Lower lobe of right lung (tissue), 2 donors: ENCODE data around the gene SEC16B. TPM values are rescaled to one million over a fixed set of nuclear protein-coding genes. Genes with fewer than 3 reads are reported as not detected.

Experiments used
- ATAC-seq, 2 donors: fragments of 200-7000 bp; cut with Tn5 transposase; one replicate each; pipeline ENCODE4 v1.9.1; 2020 to 2022; ENCODE audit warnings: mild to moderate bottlenecking in 2 of 2, moderate library complexity in 2 of 2
- DNase-seq: peaks from one replicate; pipeline ENCODE4 v3.0.0-alpha.2; 2020
- H3K27ac ChIP-seq: fragments of 200-600 bp; one replicate; pipeline ENCODE4 v1.8.0; 2022
- H3K27me3 ChIP-seq: fragments of 200-600 bp; one replicate; pipeline ENCODE4 v1.8.0; 2022; ENCODE audit warnings: low read depth
- H3K36me3 ChIP-seq: fragments of 200-600 bp; one replicate; pipeline ENCODE4 v1.8.0; 2022; ENCODE audit warnings: mild to moderate bottlenecking
- H3K4me1 ChIP-seq: fragments of 200-600 bp; one replicate; pipeline ENCODE4 v1.8.0; 2022
- H3K4me3 ChIP-seq: fragments of 200-600 bp; one replicate; pipeline ENCODE4 v1.8.0; 2022; ENCODE audit warnings: mild to moderate bottlenecking
- H3K9me3 ChIP-seq: fragments of 200-600 bp; one replicate; pipeline ENCODE4 v1.8.0; 2022
- CTCF ChIP-seq: fragments of 200-600 bp; IDR thresholded peaks from one replicate; pipeline ENCODE4 v1.8.0; 2022; ENCODE audit warnings: antibody characterized with exemption, mild to moderate bottlenecking
- intact Hi-C: fragments of 100-400 bp; cut with DNase I; formaldehyde crosslinking; loops from one replicate; pipeline ENCODE4 v1.11.0; 2022
- total RNA-seq: library from RNA; stranded (reverse); fragmentation: NEBNext Ultra II Directional; extraction: Animal tissue kit (Norgen Biotek cat#: 25700); gene quantifications from one replicate; pipeline ENCODE4 v1.2.1, GENCODE V29; 2021
- donor health status: DM: no; HTN: yes; CAD: no; lungs with severe emphysema.

SEC16B gene
- total RNA-seq, 1 donor from 2014 or later: 1.9 TPM

- ATAC-seq: no peak
- Histone ChIP-seq H3K27me3 (no peaks in the 10 kb centered on the region), H3K27ac (no peak overlapping the region), H3K9me3 (no peaks in the 10 kb centered on the region), H3K4me1 (no peaks in the 10 kb centered on the region), H3K4me3 (no peak overlapping the region), H3K36me3 (peaks cover 24% of the 10 kb centered on the region)
- intact Hi-C loops: no loop called here
- no peak for TF ChIP-seq CTCF
- no peak for DNase-seq
These were observed 3.7 kb downstream of the SEC16B start for GRCh38 chr1:177966199-177966598.

GRCh38 chr1:177965293-177965692 is 4.6 kb downstream of the SEC16B start:
- intact Hi-C loops: no loop called here
- no peak for ATAC-seq
- H3K4me3 ChIP-seq: no peak overlapping the region

GRCh38 chr1:177964336-177964735 is 5.5 kb downstream of the SEC16B start:
- intact Hi-C loops: no loop called here
- TF ChIP-seq CTCF: no peak
- Histone ChIP-seq H3K9me3 (no peaks in the 10 kb centered on the region), H3K4me1 (no peaks in the 10 kb centered on the region), H3K27ac (no peak overlapping the region), H3K36me3 (peaks cover 24% of the 10 kb centered on the region), H3K27me3 (no peaks in the 10 kb centered on the region), H3K4me3 (no peak overlapping the region)
- ATAC-seq: peak in 1 of 2 donors; percentile 34
- no peak for DNase-seq

More at GRCh38 chr1:177965293-177965692, 4.6 kb downstream of the SEC16B start:
- H3K36me3 ChIP-seq: peaks cover 24% of the 10 kb centered on the region
- no peak for TF ChIP-seq CTCF
- H3K27me3 ChIP-seq: no peaks in the 10 kb centered on the region
- no peak for DNase-seq
- H3K9me3 ChIP-seq: no peaks in the 10 kb centered on the region
- no peak overlapping the region for H3K27ac ChIP-seq
- no peaks in the 10 kb centered on the region for H3K4me1 ChIP-seq

GRCh38 chr1:177960939-177961622 is 8.8 kb downstream of the SEC16B start:
- intact Hi-C loops: no loop called here
- H3K36me3 ChIP-seq: peaks cover 15% of the 10 kb centered on the region
- no peak overlapping the region for H3K27ac ChIP-seq
- no peaks in the 10 kb centered on the region for H3K9me3 ChIP-seq
- DNase-seq: no peak
- H3K4me3 ChIP-seq: no peak overlapping the region
- H3K4me1 ChIP-seq: no peaks in the 10 kb centered on the region
- no peak for ATAC-seq
- no peak for TF ChIP-seq CTCF
- H3K27me3 ChIP-seq: no peaks in the 10 kb centered on the region

- TF ChIP-seq CTCF: no peak
- intact Hi-C loops: no loop called here
- no peak for ATAC-seq
- H3K27me3 ChIP-seq: no peaks in the 10 kb centered on the region
- no peak overlapping the region for H3K27ac ChIP-seq
- H3K4me1 ChIP-seq: no peaks in the 10 kb centered on the region
- H3K4me3 ChIP-seq: no peak overlapping the region
- peaks cover 6% of the 10 kb centered on the region for H3K36me3 ChIP-seq
- no peak for DNase-seq
- no peaks in the 10 kb centered on the region for H3K9me3 ChIP-seq
These were observed 9.9 kb downstream of the SEC16B start for GRCh38 chr1:177959811-177960515.
